HepG2 (cell line): ENCODE measurements around the gene F12. TPM values are rescaled to one million over a fixed set of nuclear protein-coding genes. Genes with fewer than 3 reads are reported as not detected.

Experiments used
- ATAC-seq: fragments of 200-7000 bp; cut with Tn5 transposase; 3 replicates; pipeline ENCODE4 v1.9.1; 2020; ENCODE audit warnings: mild to moderate bottlenecking, moderate library complexity
- BruUV-seq: library from RNA; stranded (reverse); fragments of 400-500 nt; replicated peaks from 2 replicates; lab custom pipeline; 2021; lab: Mats Ljungman, UMichigan
- CTCF ChIA-PET: fragments of 300-600 bp; formaldehyde crosslinking; extraction: SDS; loops from one replicate; lab custom pipeline; 2021; ENCODE audit warnings: low total read pairs, inconsistent platforms, low intra/inter-chr PET ratio; lab: Yijun Ruan, JAX
- POLR2A ChIA-PET: fragments of 350-600 bp; sonication (Branson Sonifier 250); formaldehyde crosslinking; loops from one replicate; lab custom pipeline; 2020; ENCODE audit warnings: antibody characterized with exemption, inconsistent platforms; lab: Yijun Ruan, JAX
- DNase-seq: peaks from one replicate; pipeline ENCODE4 v3.0.0-alpha.2; 2015; ENCODE audit warnings: low spot score
- FAIRE-seq: peaks from 3 replicates; lab custom pipeline; 2011; peaks lifted over from hg19 to GRCh38; lab: Jason Lieb, UNC
- H2AFZ ChIP-seq: one replicate; pipeline ENCODE4 v1.6.1; 2011; ENCODE audit warnings: low read length, inconsistent platforms
- H3K27ac ChIP-seq: fragments of 300-600 bp; 3 replicates; pipeline ENCODE4 v1.8.0; 2011; ENCODE audit warnings: mixed run types, mild to moderate bottlenecking, mixed read lengths, low read length, inconsistent platforms; ENCODE audit not compliant: insufficient read depth; ENCODE audit errors: extremely low read length
- H3K27me3 ChIP-seq, 2 experiments: fragments of 200-600 bp in 1 of 2; 2 replicates in 1 of 2; 3 replicates in 1 of 2; pipeline versions ENCODE4 v1.6.0 to v1.8.0; 2011; ENCODE audit warnings: low read length in 2 of 2, mild to moderate bottlenecking in 2 of 2, moderate library complexity in 2 of 2, inconsistent platforms in 1 of 2; ENCODE audit not compliant: insufficient read depth in 2 of 2, control insufficient read depth in 1 of 2
- H3K36me3 ChIP-seq, 2 experiments: fragments of 200-600 bp in 1 of 2; replicated peaks in 1 of 2; 2 replicates in 1 of 2; 3 replicates in 1 of 2; pipeline versions ENCODE4 v1.5.1 to v1.8.0; 2011; ENCODE audit warnings: low read length in 2 of 2, inconsistent platforms in 1 of 2; ENCODE audit not compliant: insufficient read depth in 2 of 2, control insufficient read depth in 1 of 2
- H3K4me1 ChIP-seq: 2 replicates; pipeline ENCODE4 v1.5.1; 2012; ENCODE audit warnings: low read length, inconsistent platforms; ENCODE audit not compliant: insufficient read depth
- H3K4me2 ChIP-seq: 2 replicates; pipeline ENCODE4 v1.6.0; 2011; ENCODE audit warnings: low read depth, low read length, inconsistent platforms
- H3K4me3 ChIP-seq, 3 experiments: fragments of 200-600 bp in 1 of 3; sonication (generic), shearing (Covaris generic) in 1 of 3; replicated peaks in 1 of 3; 2 replicates each; pipeline ENCODE4 v1.5.1; 2011 to 2016; ENCODE audit warnings: low read length in 3 of 3, inconsistent platforms in 2 of 3, low read depth in 2 of 3, mild to moderate bottlenecking in 2 of 3, control low read depth in 1 of 3, mixed read lengths in 1 of 3; ENCODE audit not compliant: insufficient read depth in 1 of 3
- H3K79me2 ChIP-seq: one replicate; pipeline ENCODE4 v1.6.1; 2011; ENCODE audit warnings: low read length, inconsistent platforms; ENCODE audit not compliant: insufficient read depth
- H3K9ac ChIP-seq: 2 replicates; pipeline ENCODE4 v1.6.0; 2011; ENCODE audit warnings: mild to moderate bottlenecking, low read depth, low read length, inconsistent platforms; ENCODE audit not compliant: insufficient read depth
- H3K9me3 ChIP-seq: 2 replicates; pipeline ENCODE4 v1.5.1; 2012; ENCODE audit warnings: mild to moderate bottlenecking, low read length
- H4K20me1 ChIP-seq: 2 replicates; pipeline ENCODE4 v1.6.0; 2011; ENCODE audit warnings: inconsistent platforms, mild to moderate bottlenecking, low read length, moderate library complexity; ENCODE audit not compliant: insufficient read depth
- EHMT2 ChIP-seq: fragments of 200-600 bp; sonication (generic); IDR thresholded peaks from 2 replicates; pipeline ENCODE4 v1.7.0; 2017; ENCODE audit warnings: antibody characterized with exemption, low read depth, low read length, borderline replicate concordance
- GZF1 ChIP-seq: sonication (generic); formaldehyde crosslinking; IDR thresholded peaks from 2 replicates; pipeline ENCODE4 v1.5.1; 2020; ENCODE audit warnings: mild to moderate bottlenecking, missing genetic modification reagents
- HOXA3 ChIP-seq: sonication (generic); formaldehyde crosslinking; IDR thresholded peaks from 2 replicates; pipeline ENCODE4 v1.5.0; 2020; ENCODE audit warnings: missing genetic modification reagents
- KDM2A ChIP-seq: sonication (generic); formaldehyde crosslinking; IDR thresholded peaks from 2 replicates; pipeline ENCODE4 v1.4.0; 2020; ENCODE audit warnings: low read depth, missing genetic modification reagents, borderline replicate concordance
- LCORL ChIP-seq, 2 experiments: fragments of 450-650 bp in 1 of 2; sonication (generic) in 1 of 2; formaldehyde crosslinking in 1 of 2; IDR thresholded peaks; 2 replicates each; pipeline versions ENCODE4 v1.5.0 to v1.6.1; 2017 to 2020; ENCODE audit warnings: antibody characterized with exemption in 1 of 2, missing genetic modification reagents in 1 of 2
- SALL1 ChIP-seq: sonication (generic); formaldehyde crosslinking; IDR thresholded peaks from 2 replicates; pipeline ENCODE4 v1.8.0; 2022; ENCODE audit warnings: mild to moderate bottlenecking, missing genetic modification reagents
- SMAD3 ChIP-seq: sonication (generic); formaldehyde crosslinking; IDR thresholded peaks from 2 replicates; pipeline ENCODE4 v1.4.0; 2020; ENCODE audit warnings: missing genetic modification reagents
- SRSF1 ChIP-seq: fragments of 200-400 bp; formaldehyde crosslinking; optimal IDR thresholded peaks from 2 replicates; pipeline ENCODE3; 2017; ENCODE audit warnings: mild to moderate bottlenecking, low read depth, low read length, moderate library complexity
- TAF1 ChIP-seq: sonication (generic); formaldehyde crosslinking; IDR thresholded peaks from 2 replicates; pipeline ENCODE4 v1.4.0; 2020; ENCODE audit warnings: missing genetic modification reagents
- ZNF430 ChIP-seq: sonication (generic); formaldehyde crosslinking; IDR thresholded peaks from 2 replicates; pipeline ENCODE4 v1.9.0; 2021; ENCODE audit warnings: mild to moderate bottlenecking, missing genetic modification reagents
- ZNF883 ChIP-seq: sonication (generic); formaldehyde crosslinking; IDR thresholded peaks from 2 replicates; pipeline ENCODE4 v1.5.1; 2020; ENCODE audit warnings: mild to moderate bottlenecking, missing genetic modification reagents; ENCODE audit errors: not compliant biosample characterization
- WGBS: methylation state at CpG from one replicate; pipeline ENCODE4 v1.1.6; 2017; ENCODE audit warnings: low lambda C conversion rate; 5-methylcytosine and 5-hydroxymethylcytosine counted together
- in situ Hi-C: cut with HindIII; loops from 2 replicates; pipeline ENCODE4 v1.10.0; 2017; ENCODE audit warnings: low pct_unique_long_range_greater_than_20kb; ENCODE audit not compliant: extremely low pct_ligation_motif_present
- intact Hi-C: fragments of 100-400 bp; cut with micrococcal nuclease; formaldehyde crosslinking; loops from one replicate; pipeline ENCODE4 v1.10.0; 2022; ENCODE audit not compliant: unreplicated experiment
- polyA plus RNA-seq, 8 experiments: library from polyadenylated mRNA; depleted of rRNA in 3 of 8; stranded (reverse) in 7 of 8; unstranded in 1 of 8; fragments of >200 nt; fragmentation: Illumina TruSeq in 4 of 8; extraction: Trizol in 4 of 8; gene quantifications; 2 replicates each; pipeline versions ENCODE4 v1.2.1 to v1.2.3, GENCODE V29; 2011 to 2016; ENCODE audit warnings: low read depth in 4 of 8, missing spikeins in 1 of 8, mixed read lengths in 1 of 8; ENCODE audit not compliant: insufficient read depth in 1 of 8
- total RNA-seq, 5 experiments: library from RNA; depleted of rRNA; stranded (reverse); fragments of >200 nt; fragmentation: Illumina TruSeq; extraction: Trizol; gene quantifications; 2 replicates each; pipeline ENCODE4 v1.2.3, GENCODE V29; 2016; ENCODE audit warnings: low read depth in 1 of 5
- TF ChIP-seq, protein P1 (sequence below): sonication (generic); formaldehyde crosslinking; conservative IDR thresholded peaks from 2 replicates; pipeline ENCODE4 v1.4.0; 2020; ENCODE audit warnings: missing genetic modification reagents
- TF ChIP-seq, protein P2 (sequence below), 2 experiments: sonication (generic) in 1 of 2; formaldehyde crosslinking in 1 of 2; IDR thresholded peaks; 2 replicates each; pipeline versions ENCODE4 v1.4.0 to v1.6.1; 2016 to 2020; ENCODE audit warnings: borderline replicate concordance in 1 of 2, low read depth in 1 of 2, mild to moderate bottlenecking in 1 of 2, missing genetic modification reagents in 1 of 2
- TF ChIP-seq, protein P3 (sequence below): sonication (generic); formaldehyde crosslinking; IDR thresholded peaks from 2 replicates; pipeline ENCODE4 v1.4.0; 2020; ENCODE audit warnings: missing genetic modification reagents

The F12 gene
- total and polyA plus RNA-seq, 2 of the 13 experiments (the other 11 are each of a cell fraction or from before 2014, with no cell fraction given), result 2.5 to 3.0 TPM

DNA sequence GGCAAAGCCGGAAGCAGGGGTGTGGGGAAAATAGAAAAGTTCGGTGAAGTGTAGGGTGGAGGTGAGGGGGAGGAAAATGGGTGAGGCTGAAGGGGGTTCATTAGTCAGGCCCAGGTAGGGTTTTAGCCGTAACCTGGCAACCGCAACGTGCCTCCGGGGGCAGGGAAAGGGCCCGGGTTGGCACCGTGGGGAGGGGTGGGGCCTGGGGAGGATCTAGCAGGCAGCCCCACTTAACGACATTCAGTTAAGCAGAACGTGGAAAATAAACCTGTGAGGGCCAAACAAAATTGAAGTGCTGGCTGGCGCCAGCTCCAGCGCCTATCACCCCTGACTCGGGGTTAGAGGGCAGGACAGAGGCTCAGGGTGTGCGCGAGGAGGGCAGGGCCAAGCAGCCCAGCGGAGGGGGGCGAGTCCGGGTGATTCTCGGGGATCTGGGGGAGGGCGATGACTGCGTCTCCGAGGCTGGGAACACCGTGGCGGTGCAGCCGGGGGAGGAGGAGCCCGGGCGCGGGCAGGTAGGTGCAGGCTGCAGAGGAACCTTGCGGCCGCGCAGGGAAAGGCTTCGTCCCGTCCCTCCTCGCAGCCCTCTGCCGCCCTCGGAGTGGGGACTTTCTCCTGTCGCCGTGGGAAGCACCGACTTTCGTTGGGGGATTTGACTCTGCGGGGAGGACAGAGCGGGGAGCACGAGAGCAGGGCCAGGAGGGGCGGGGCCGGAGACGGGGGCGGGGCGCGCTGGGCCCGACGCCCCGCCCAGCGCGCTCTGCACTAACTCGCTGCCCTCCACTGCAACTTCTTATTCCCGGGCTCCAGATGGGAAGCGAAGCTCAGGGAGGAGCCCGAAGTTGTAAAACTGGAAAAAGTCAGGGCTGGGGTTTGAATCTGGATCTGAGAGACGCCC lies 46.5 kb downstream of the F12 start:
- BruUV-seq, result no TSS peak
- Histone ChIP-seq H2AFZ (no peak overlapping the region), H3K4me3 (peak overlapping the region; percentile 57 to 81 (median 60)), H3K27me3 (peaks cover 0 to 23% of the 10 kb centered on the region in 2 experiments; a peak in 4 of 5 replicates), H3K27ac (no peak overlapping the region), H3K4me2 (peak overlapping the region; percentile 87), H3K79me2 (no peaks in the 10 kb centered on the region), H3K36me3 (no peaks in the 10 kb centered on the region), H3K9me3 (no peaks in the 10 kb centered on the region), H3K4me1 (peaks cover 95% of the 10 kb centered on the region), H4K20me1 (no peaks in the 10 kb centered on the region), H3K9ac (peak overlapping the region; percentile 56)
- intact Hi-C loops (no loop called here), in situ Hi-C loops (loop anchor here (5.0 to 25.0 kb wide), 2 partner anchors 51 to 826 kb away; partner anchors contain the start of genes CDHR2, MXD3 and RNF44)
- CTCF ChIA-PET, result no interaction called here
- DNase-seq (no peak), ATAC-seq (peak; percentile 24), FAIRE-seq (no peak)
- WGBS, result 6% methylated on average over 27 of the region's 59 CpGs
- POLR2A ChIA-PET, result interaction anchor here (2.0 to 3.0 kb wide), 4 partner anchors 7 to 16 kb away, joined by 10 to 19 read pairs (median 14); partner anchors contain the start of gene LMAN2
- TF ChIP-seq, protein P1, sequence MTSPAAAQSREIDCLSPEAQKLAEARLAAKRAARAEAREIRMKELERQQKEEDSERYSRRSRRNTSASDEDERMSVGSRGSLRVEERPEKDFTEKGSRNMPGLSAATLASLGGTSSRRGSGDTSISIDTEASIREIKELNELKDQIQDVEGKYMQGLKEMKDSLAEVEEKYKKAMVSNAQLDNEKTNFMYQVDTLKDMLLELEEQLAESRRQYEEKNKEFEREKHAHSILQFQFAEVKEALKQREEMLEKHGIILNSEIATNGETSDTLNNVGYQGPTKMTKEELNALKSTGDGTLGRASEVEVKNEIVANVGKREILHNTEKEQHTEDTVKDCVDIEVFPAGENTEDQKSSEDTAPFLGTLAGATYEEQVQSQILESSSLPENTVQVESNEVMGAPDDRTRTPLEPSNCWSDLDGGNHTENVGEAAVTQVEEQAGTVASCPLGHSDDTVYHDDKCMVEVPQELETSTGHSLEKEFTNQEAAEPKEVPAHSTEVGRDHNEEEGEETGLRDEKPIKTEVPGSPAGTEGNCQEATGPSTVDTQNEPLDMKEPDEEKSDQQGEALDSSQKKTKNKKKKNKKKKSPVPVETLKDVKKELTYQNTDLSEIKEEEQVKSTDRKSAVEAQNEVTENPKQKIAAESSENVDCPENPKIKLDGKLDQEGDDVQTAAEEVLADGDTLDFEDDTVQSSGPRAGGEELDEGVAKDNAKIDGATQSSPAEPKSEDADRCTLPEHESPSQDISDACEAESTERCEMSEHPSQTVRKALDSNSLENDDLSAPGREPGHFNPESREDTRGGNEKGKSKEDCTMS, result no peak
- TF ChIP-seq HOXA3 (peak; percentile 11; the same call in 1 of the 2 replicates), SMAD3 (CRISPR knock-in tag) (0 out of 2 replicates have a peak, but pooled peaks have one; percentile 33), EHMT2 (no peak), SALL1 (peak; percentile 66), GZF1 (CRISPR knock-in tag) (no peak), ZNF883 (peak; percentile 39), KDM2A (CRISPR knock-in tag) (peak; percentile 33; the same call in 1 of the 2 replicates), ZNF430 (CRISPR knock-in tag) (0 out of 2 replicates have a peak, but pooled peaks have one; percentile 42), SRSF1 (no peak), LCORL (IDR thresholded peaks at IDR 0.05) (no peak), LCORL (CRISPR knock-in tag; IDR thresholded peaks at IDR 0.05) (0 out of 2 replicates have a peak, but pooled peaks have one; percentile 45), TAF1 (CRISPR knock-in tag) (peak; percentile 35; the same call in 1 of the 2 replicates)
- TF ChIP-seq, protein P2, sequence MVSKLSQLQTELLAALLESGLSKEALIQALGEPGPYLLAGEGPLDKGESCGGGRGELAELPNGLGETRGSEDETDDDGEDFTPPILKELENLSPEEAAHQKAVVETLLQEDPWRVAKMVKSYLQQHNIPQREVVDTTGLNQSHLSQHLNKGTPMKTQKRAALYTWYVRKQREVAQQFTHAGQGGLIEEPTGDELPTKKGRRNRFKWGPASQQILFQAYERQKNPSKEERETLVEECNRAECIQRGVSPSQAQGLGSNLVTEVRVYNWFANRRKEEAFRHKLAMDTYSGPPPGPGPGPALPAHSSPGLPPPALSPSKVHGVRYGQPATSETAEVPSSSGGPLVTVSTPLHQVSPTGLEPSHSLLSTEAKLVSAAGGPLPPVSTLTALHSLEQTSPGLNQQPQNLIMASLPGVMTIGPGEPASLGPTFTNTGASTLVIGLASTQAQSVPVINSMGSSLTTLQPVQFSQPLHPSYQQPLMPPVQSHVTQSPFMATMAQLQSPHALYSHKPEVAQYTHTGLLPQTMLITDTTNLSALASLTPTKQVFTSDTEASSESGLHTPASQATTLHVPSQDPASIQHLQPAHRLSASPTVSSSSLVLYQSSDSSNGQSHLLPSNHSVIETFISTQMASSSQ (IDR thresholded peaks at IDR 0.05; ENCODE audit: low read depth), result no peak
- TF ChIP-seq, protein P2 (CRISPR knock-in tag; IDR thresholded peaks at IDR 0.05; ENCODE audit: borderline replicate concordance), result no peak
- TF ChIP-seq, protein P3, sequence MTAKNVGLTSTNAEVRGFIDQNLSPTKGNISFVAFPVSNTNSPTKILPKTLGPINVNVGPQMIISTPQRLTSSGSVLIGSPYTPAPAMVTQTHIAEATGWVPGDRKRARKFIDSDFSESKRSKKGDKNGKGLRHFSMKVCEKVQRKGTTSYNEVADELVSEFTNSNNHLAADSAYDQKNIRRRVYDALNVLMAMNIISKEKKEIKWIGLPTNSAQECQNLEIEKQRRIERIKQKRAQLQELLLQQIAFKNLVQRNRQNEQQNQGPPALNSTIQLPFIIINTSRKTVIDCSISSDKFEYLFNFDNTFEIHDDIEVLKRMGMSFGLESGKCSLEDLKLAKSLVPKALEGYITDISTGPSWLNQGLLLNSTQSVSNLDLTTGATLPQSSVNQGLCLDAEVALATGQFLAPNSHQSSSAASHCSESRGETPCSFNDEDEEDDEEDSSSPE (CRISPR knock-in tag), result no peak
